Stimulated activated CD4-positive, alpha-beta T cell treated with anti-CD3 and anti-CD28 coated beads, Interleukin-1b, Interleukin-23, amount 100 ng/mL, for 4 hours (primary cell): ENCODE results near the gene USF3.

Experiments used
- DNase-seq, 2 donors: peaks; one replicate each; pipeline ENCODE4 v3.0.0-alpha.2; 2020; ENCODE audit warnings: low read depth in 2 of 2

USF3 gene

GRCh38 chr3:113695786-113696645 is at the start of gene USF3:
TSS of gene USF3 (minus strand) at chr3:113696642. CDS start at chr3:113674878, 21,764 bp downstream.
- DNase-seq = peak; percentile 73

GRCh38 chr3:113745756-113746547 is 49.5 kb upstream of the USF3 start, which contains the start of gene NAA50:
TSS of gene NAA50 (minus strand) at chr3:113746249. CDS start at chr3:113745949, 300 bp downstream.
- DNase-seq = peak; percentile 94

GRCh38 chr3:113744941-113745755 is 48.7 kb upstream of the USF3 start:
- peak; percentile 55 to 72 for DNase-seq

GRCh38 chr3:113743006-113743630 is 46.7 kb upstream of the USF3 start:
- no peak for DNase-seq

- no peak for DNase-seq
Measured at GRCh38 chr3:113741620-113742019, 45.2 kb upstream of the USF3 start.

- no peak for DNase-seq
Measured at GRCh38 chr3:113741086-113741485, 44.6 kb upstream of the USF3 start.

GRCh38 chr3:113736548-113737089 is 40.2 kb upstream of the USF3 start:
- DNase-seq = peak in 1 of 2 donors; percentile 14

- DNase-seq = no peak
Measured at GRCh38 chr3:113731694-113732093, 35.3 kb upstream of the USF3 start.

GRCh38 chr3:113730550-113730949 is 34.1 kb upstream of the USF3 start:
- DNase-seq = no peak

- no peak for DNase-seq
Measured at GRCh38 chr3:113728661-113729060, 32.2 kb upstream of the USF3 start.

- no peak for DNase-seq
Measured at GRCh38 chr3:113721636-113722035, 25.2 kb upstream of the USF3 start.

GRCh38 chr3:113719758-113720157 is 23.3 kb upstream of the USF3 start:
- DNase-seq = no peak

- no peak for DNase-seq
Measured at GRCh38 chr3:113719294-113719693, 22.9 kb upstream of the USF3 start.

- no peak for DNase-seq
Measured at GRCh38 chr3:113717818-113718217, 21.4 kb upstream of the USF3 start.

GRCh38 chr3:113717308-113717707 is 20.9 kb upstream of the USF3 start:
- DNase-seq = no peak

- DNase-seq = no peak
Measured at GRCh38 chr3:113714702-113715101, 18.3 kb upstream of the USF3 start.

GRCh38 chr3:113712129-113712528 is 15.7 kb upstream of the USF3 start:
- no peak for DNase-seq

- no peak for DNase-seq
Measured at GRCh38 chr3:113707835-113708234, 11.4 kb upstream of the USF3 start.

GRCh38 chr3:113698956-113699355 is 2.5 kb upstream of the USF3 start:
- no peak for DNase-seq

GRCh38 chr3:113698213-113698742 is 1.8 kb upstream of the USF3 start:
- no peak for DNase-seq
